Right cardiac atrium (tissue), 5 donors: ENCODE results near the gene FAM151A. TPM values are rescaled to one million over a fixed set of nuclear protein-coding genes. Genes with fewer than 3 reads are reported as not detected.

Experiments
- ATAC-seq, 2 donors: fragments of 200-7000 bp; cut with Tn5 transposase; one replicate each; pipeline versions ENCODE4 v1.8.0 to v1.9.1; 2020; ENCODE audit warnings: moderate library complexity in 2 of 2, mild to moderate bottlenecking in 1 of 2
- DNase-seq, 3 donors: peaks; one replicate each; pipeline ENCODE4 v3.0.0-alpha.2; 2020
- H3K27ac ChIP-seq: one replicate; pipeline ENCODE4 v1.5.1; 2013; ENCODE audit warnings: mild to moderate bottlenecking, low read length, control low read depth, moderate library complexity
- H3K27me3 ChIP-seq: one replicate; pipeline ENCODE4 v1.6.1; 2013; ENCODE audit not compliant: control insufficient read depth, insufficient read depth
- H3K4me1 ChIP-seq: one replicate; pipeline ENCODE4 v1.6.1; 2013; ENCODE audit warnings: low read length; ENCODE audit not compliant: control insufficient read depth, insufficient read depth
- H3K4me3 ChIP-seq: one replicate; pipeline ENCODE4 v1.5.1; 2013; ENCODE audit warnings: low read length, control low read depth
- H3K9me3 ChIP-seq: one replicate; pipeline ENCODE4 v1.6.1; 2013; ENCODE audit warnings: low read length; ENCODE audit not compliant: control insufficient read depth
- WGBS: extraction: QIAGEN DNeasy Blood & Tissue Kit; methylation state at CpG from one replicate; pipeline ENCODE4 v1.1.7; 2013; 5-methylcytosine and 5-hydroxymethylcytosine counted together
- intact Hi-C, 4 donors: fragments of 100-400 bp; cut with DNase I; formaldehyde crosslinking; loops; one replicate each; pipeline versions ENCODE4 v1.11.0 to v1.14.0; 2022 to 2023
- long read RNA-seq, 4 donors: library from polyadenylated mRNA; unstranded; transcript quantifications; one replicate each; pipeline ENCODE4 v2.0.0, GENCODE V29; 2020 to 2021
- polyA plus RNA-seq: library from polyadenylated mRNA; stranded (reverse); fragments of 200-250 nt; gene quantifications from one replicate; pipeline ENCODE4 v1.2.3, GENCODE V29; 2013
- total RNA-seq, 4 donors: library from RNA; stranded (reverse); fragmentation: NEBNext Ultra II Directional; extraction: Animal tissue kit (Norgen Biotek cat#: 25700); gene quantifications; one replicate each; pipeline ENCODE4 v1.2.1, GENCODE V29; 2021
- donor health status: healthy with polysubstance abuse.
- donor health status: DM: no; HTN: yes; CAD: no.
- donor health status: DM: no; HTN: no; CAD: no.
- donor health status: DM: no; HTN: yes; CAD: no; lungs with severe emphysema.
- donor health status: DM: yes; HTN: yes; CAD: no.

FAM151A gene
- under 1 TPM in 3 of 4 donors, not detected in 1; 0.15 to 0.72 (median 0.59) TPM for total RNA-seq
- polyA plus RNA-seq: 0.43 TPM
- long read RNA-seq, donor 1, partial matches to known transcripts: 0 of 1 reads
- long read RNA-seq, donor 1, other reads (novel, unspliced or antisense): 1 of 1 reads
- long read RNA-seq, donor 2: 0 reads
- long read RNA-seq, donor 3, partial matches to known transcripts: 2 of 6 reads
- long read RNA-seq, donor 3, other reads (novel, unspliced or antisense): 1 of 6 reads
- long read RNA-seq, donor 4: 0 reads

DNA sequence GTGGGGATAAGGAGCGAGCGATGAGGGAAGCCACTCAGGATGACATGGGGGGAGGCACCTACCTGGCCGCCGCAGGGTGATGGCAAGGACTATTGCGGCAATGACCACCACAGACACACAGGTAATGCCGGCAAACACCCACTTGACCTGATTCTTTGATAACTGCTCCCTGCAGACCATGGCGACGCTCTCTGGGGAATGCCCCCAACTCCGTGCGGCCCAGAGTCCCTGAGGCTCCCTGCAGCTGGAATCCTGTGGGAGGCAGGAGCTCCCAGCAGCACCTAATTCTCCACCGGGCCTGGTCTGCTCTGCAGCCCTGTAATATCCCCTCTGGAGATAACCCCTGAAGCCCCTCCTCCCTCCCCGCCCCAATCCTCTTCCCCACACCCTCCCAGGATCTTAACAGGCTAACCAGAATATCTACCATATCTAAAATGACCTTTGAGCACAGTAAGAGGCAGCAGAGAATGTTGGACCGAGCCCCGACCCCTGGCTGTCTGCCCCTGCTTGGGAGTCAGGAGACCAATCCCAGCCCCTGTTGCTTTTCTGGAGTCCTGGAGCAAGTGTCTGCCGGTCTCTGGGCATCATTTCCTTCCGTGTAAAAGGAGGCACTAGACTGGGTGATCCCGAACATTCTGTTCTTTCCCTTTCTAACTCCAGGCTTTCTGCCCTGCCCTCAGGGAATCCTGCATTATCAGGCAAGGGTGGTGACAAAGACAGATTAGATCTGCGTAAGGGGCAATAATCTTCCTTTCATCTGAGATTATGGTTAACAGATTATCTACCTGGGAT, at the start of gene FAM151A:
Gene FAM151A, minus strand, starts transcription at position 310 of the 792 bp plus-strand sequence. Its CDS starts 130 bp downstream, at position 180.
- 53% methylated on average over 18 of the region's 18 CpGs for WGBS
- Histone ChIP-seq H3K4me1 (no peaks in the 10 kb centered on the region), H3K27ac (no peak within 1 kb of the TSS), H3K4me3 (no peak within 1 kb of the TSS), H3K9me3 (no peaks in the 10 kb centered on the region), H3K27me3 (no peaks in the 10 kb centered on the region)
- intact Hi-C loops: no loop called here
- ATAC-seq (peak; percentile 21 to 31), DNase-seq (no peak)

GRCh38 chr1:54671985-54672608, 48.8 kb upstream of the FAM151A start:
- 56% methylated on average over 6 of the region's 6 CpGs for WGBS
- H3K27ac ChIP-seq: no peak overlapping the region
- H3K27me3 ChIP-seq: no peaks in the 10 kb centered on the region
- DNase-seq: no peak
- no peaks in the 10 kb centered on the region for H3K9me3 ChIP-seq
- intact Hi-C loops: no loop called here
- no peaks in the 10 kb centered on the region for H3K4me1 ChIP-seq
- no peak overlapping the region for H3K4me3 ChIP-seq
- peak; percentile 19 to 26 for ATAC-seq

GRCh38 chr1:54668567-54668966, 45.2 kb upstream of the FAM151A start:
- Histone ChIP-seq H3K27ac (no peak overlapping the region), H3K27me3 (no peaks in the 10 kb centered on the region), H3K4me3 (no peak overlapping the region), H3K9me3 (no peaks in the 10 kb centered on the region), H3K4me1 (no peaks in the 10 kb centered on the region)
- ATAC-seq (no peak), DNase-seq (no peak)
- 73% methylated on average over 2 of the region's 2 CpGs for WGBS
- intact Hi-C loops: no loop called here

DNA sequence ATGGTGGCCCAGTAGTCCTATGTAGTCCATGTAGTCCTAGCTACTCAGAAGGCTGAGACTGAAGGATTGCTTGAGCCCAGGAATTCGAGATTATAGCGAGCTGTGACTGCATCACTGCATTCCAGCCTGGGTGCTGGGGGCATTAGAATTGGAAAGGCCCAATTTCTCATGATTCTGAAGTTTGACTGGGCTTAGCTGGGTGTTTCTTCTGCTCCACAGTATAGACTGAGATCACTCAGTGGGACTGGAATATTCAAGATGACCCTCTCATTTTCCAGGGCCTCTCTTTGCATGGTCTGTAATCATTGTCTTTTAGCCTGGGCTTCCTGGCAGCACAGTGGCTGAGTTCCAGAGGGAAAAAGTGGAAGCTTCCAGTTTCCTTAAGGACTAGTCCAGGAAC, 44.5 kb upstream of the FAM151A start:
- 65% methylated on average over 2 of the region's 2 CpGs for WGBS
- intact Hi-C loops: no loop called here
- ATAC-seq (no peak), DNase-seq (no peak)
- H3K4me3 ChIP-seq: no peak overlapping the region
- H3K9me3 ChIP-seq: no peaks in the 10 kb centered on the region
- H3K27ac ChIP-seq: no peak overlapping the region
- no peaks in the 10 kb centered on the region for H3K4me1 ChIP-seq
- no peaks in the 10 kb centered on the region for H3K27me3 ChIP-seq

DNA sequence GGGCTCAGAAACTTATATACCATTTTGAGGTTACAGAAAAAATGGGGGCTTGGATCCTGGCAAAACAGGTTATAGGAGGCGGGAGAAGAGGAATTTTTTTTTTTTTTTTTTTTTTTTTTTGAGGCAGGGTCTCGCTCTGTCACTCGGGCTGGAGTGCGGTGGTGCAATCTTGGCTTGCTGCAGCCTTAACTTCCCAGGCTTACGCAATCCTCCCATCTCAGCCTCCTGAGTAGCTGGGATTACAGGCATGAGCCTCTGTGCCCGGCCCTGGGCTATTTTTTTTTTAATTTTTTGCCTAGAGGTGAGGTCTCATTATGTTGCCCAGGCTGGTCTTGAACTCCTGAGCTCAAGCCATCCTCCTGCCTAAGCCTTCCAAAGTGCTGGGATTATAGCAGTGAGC, 43.0 kb upstream of the FAM151A start:
- 88% methylated on average over 6 of the region's 6 CpGs for WGBS
- H3K27me3 ChIP-seq: no peaks in the 10 kb centered on the region
- DNase-seq (no peak), ATAC-seq (no peak)
- no peaks in the 10 kb centered on the region for H3K9me3 ChIP-seq
- no peak overlapping the region for H3K27ac ChIP-seq
- H3K4me1 ChIP-seq: no peaks in the 10 kb centered on the region
- intact Hi-C loops: no loop called here
- H3K4me3 ChIP-seq: no peak overlapping the region

DNA sequence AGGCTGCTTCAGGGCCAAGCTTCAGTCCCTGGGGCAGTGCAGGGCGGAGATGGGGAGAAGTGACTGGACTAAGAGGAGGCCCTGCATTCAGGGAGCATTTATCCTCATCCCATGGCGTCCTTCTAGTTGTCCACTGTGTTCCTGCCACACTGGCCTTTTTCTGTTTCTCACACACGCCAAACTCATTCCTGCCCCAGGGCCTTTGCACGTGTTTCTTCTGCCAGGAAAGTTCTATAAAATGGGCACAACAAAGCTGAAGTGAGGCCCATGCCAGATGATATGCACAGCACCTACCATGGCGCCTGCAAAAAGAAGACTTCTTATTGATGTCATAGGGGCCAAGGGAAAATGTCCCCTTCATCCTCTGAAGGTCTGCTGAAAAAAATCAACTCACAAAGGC, 42.5 kb upstream of the FAM151A start:
- no peak for DNase-seq
- no peaks in the 10 kb centered on the region for H3K27me3 ChIP-seq
- no peaks in the 10 kb centered on the region for H3K4me1 ChIP-seq
- no peaks in the 10 kb centered on the region for H3K9me3 ChIP-seq
- intact Hi-C loops: no loop called here
- no peak for ATAC-seq
- no peak overlapping the region for H3K4me3 ChIP-seq
- WGBS: 91% methylated on average over 5 of the region's 5 CpGs
- no peak overlapping the region for H3K27ac ChIP-seq

GRCh38 chr1:54664364-54664763, 41.0 kb upstream of the FAM151A start:
- Histone ChIP-seq H3K9me3 (no peaks in the 10 kb centered on the region), H3K4me3 (no peak overlapping the region), H3K27ac (no peak overlapping the region), H3K27me3 (no peaks in the 10 kb centered on the region), H3K4me1 (no peaks in the 10 kb centered on the region)
- DNase-seq (no peak), ATAC-seq (no peak)
- intact Hi-C loops: no loop called here
- 75% methylated on average over 4 of the region's 4 CpGs for WGBS

DNA sequence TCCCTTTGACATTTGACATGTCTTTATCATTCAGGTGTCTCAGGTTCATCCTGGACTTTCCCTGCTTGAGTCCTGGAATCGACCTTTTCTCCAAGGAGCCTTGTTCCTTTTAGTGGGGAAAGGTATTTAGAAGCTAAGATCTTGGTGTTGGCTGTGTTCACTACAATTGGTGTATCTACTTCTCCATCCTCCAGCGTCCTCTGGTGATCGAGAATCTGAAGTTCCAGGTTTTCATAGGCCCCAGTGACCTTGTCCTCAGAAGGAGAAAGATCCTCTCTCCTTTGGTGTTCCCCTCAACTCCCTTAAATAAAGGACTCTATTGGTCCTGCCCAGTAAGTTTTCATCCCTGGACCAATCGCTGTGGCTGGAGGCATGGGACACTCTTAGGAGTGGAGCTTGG, 40.4 kb upstream of the FAM151A start:
- 85% methylated on average over 4 of the region's 4 CpGs for WGBS
- Histone ChIP-seq H3K27ac (no peak overlapping the region), H3K4me1 (no peaks in the 10 kb centered on the region), H3K27me3 (no peaks in the 10 kb centered on the region), H3K4me3 (no peak overlapping the region), H3K9me3 (no peaks in the 10 kb centered on the region)
- ATAC-seq: no peak
- intact Hi-C loops: no loop called here
- DNase-seq: no peak

GRCh38 chr1:54658164-54658913, 35.0 kb upstream of the FAM151A start:
- H3K4me3 ChIP-seq: no peak overlapping the region
- no peak overlapping the region for H3K27ac ChIP-seq
- 91% methylated on average over 2 of the region's 2 CpGs for WGBS
- no peaks in the 10 kb centered on the region for H3K27me3 ChIP-seq
- H3K9me3 ChIP-seq: no peaks in the 10 kb centered on the region
- DNase-seq (no peak), ATAC-seq (no peak)
- intact Hi-C loops: no loop called here
- no peaks in the 10 kb centered on the region for H3K4me1 ChIP-seq

DNA sequence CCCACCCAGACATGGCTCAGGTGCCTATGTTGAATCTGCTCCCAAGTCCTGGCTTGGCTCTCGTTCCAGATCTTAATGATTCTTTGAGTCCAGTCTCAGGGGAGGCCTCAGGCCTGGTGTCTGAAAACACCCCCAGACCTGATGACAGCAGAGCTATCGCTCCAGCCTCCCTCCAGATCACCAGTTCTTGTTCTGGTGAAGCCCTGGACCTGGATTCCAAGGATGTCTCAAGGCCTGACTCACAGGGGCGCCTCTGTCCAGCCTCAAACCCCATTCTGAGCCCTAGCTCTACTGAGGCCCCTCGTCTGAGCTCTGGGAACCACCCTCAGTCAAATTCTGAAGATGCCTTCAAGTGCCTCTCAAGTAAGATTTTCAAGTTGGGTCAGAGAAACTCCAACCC, 29.7 kb upstream of the FAM151A start:
- Histone ChIP-seq H3K4me1 (no peaks in the 10 kb centered on the region), H3K27me3 (no peaks in the 10 kb centered on the region), H3K27ac (no peak overlapping the region), H3K9me3 (no peaks in the 10 kb centered on the region), H3K4me3 (no peak overlapping the region)
- intact Hi-C loops: no loop called here
- no peak for DNase-seq
- WGBS: 64% methylated on average over 4 of the region's 4 CpGs
- ATAC-seq: no peak

- H3K27ac ChIP-seq: no peak overlapping the region
- no peaks in the 10 kb centered on the region for H3K4me1 ChIP-seq
- intact Hi-C loops: no loop called here
- ATAC-seq: no peak
- H3K9me3 ChIP-seq: no peaks in the 10 kb centered on the region
- no peaks in the 10 kb centered on the region for H3K27me3 ChIP-seq
- H3K4me3 ChIP-seq: no peak overlapping the region
- DNase-seq: no peak
Measured at GRCh38 chr1:54652168-54652567, 28.8 kb upstream of the FAM151A start.
